HK-2 (cell line): ENCODE results near the gene NEURL4.

Experiments used
- DNase-seq: peaks from one replicate; pipeline ENCODE4 v3.0.0-alpha.2; 2018; ENCODE audit not compliant: unreplicated experiment

The NEURL4 gene

GRCh38 chr17:7279448-7279847 is 49.7 kb downstream of the NEURL4 start:
- DNase-seq, result no peak

GRCh38 chr17:7266784-7267183 is 62.4 kb downstream of the NEURL4 start:
- no peak for DNase-seq
